ENCODE measurements around the gene ING5.

ING5 gene

GRCh38 chr2:241702155-241703031 lies 554 bp downstream of the ING5 start:
- TF ChIP-seq POLR2AphosphoS5 (IDR thresholded peaks at IDR 0.05; ENCODE audit: low read depth, low read length) (no peak), FOXP2 (optimal IDR thresholded peaks at IDR 0.05; ENCODE audit: borderline replicate concordance, extremely low read depth, extremely low read length, insufficient read depth) (peak; percentile 32), REST (IDR thresholded peaks at IDR 0.05; ENCODE audit: insufficient read depth in 1 of 2, low read depth in 2 of 2, low read length in 2 of 2) (no peak), TAF1 (IDR thresholded peaks at IDR 0.05; ENCODE audit: borderline replicate concordance, insufficient read depth, low read length) (no peak; the same call in 1 of the 2 replicates), SIN3A (IDR thresholded peaks at IDR 0.05; ENCODE audit: borderline replicate concordance, insufficient read depth, low read length) (peak; percentile 17; the same call in 1 of the 2 replicates)

GRCh38 chr2:241703032-241703604 lies 1.3 kb downstream of the ING5 start:
- TF ChIP-seq REST (IDR thresholded peaks at IDR 0.05; ENCODE audit: insufficient read depth in 1 of 2, low read depth in 2 of 2, low read length in 2 of 2) (no peak), TAF1 (IDR thresholded peaks at IDR 0.05; ENCODE audit: borderline replicate concordance, insufficient read depth, low read length) (no peak), POLR2AphosphoS5 (IDR thresholded peaks at IDR 0.05; ENCODE audit: low read depth, low read length) (no peak), FOXP2 (optimal IDR thresholded peaks at IDR 0.05; ENCODE audit: borderline replicate concordance, extremely low read depth, extremely low read length, insufficient read depth) (no peak), SIN3A (IDR thresholded peaks at IDR 0.05; ENCODE audit: borderline replicate concordance, insufficient read depth, low read length) (no peak)

GRCh38 chr2:241706537-241706936 lies 4.7 kb downstream of the ING5 start:
- TF ChIP-seq POLR2AphosphoS5 (IDR thresholded peaks at IDR 0.05; ENCODE audit: low read depth, low read length) (no peak), TAF1 (IDR thresholded peaks at IDR 0.05; ENCODE audit: borderline replicate concordance, insufficient read depth, low read length) (no peak), SIN3A (IDR thresholded peaks at IDR 0.05; ENCODE audit: borderline replicate concordance, insufficient read depth, low read length) (no peak), REST (IDR thresholded peaks at IDR 0.05; ENCODE audit: insufficient read depth in 1 of 2, low read depth in 2 of 2, low read length in 2 of 2) (no peak), FOXP2 (optimal IDR thresholded peaks at IDR 0.05; ENCODE audit: borderline replicate concordance, extremely low read depth, extremely low read length, insufficient read depth) (no peak)

GRCh38 chr2:241708879-241709278 lies 7.0 kb downstream of the ING5 start:
- TF ChIP-seq TAF1 (IDR thresholded peaks at IDR 0.05; ENCODE audit: borderline replicate concordance, insufficient read depth, low read length) = no peak

GRCh38 chr2:241719093-241719492 lies 17.3 kb downstream of the ING5 start:
- no peak for TF ChIP-seq TAF1 (IDR thresholded peaks at IDR 0.05; ENCODE audit: borderline replicate concordance, insufficient read depth, low read length)
- no peak for TF ChIP-seq SIN3A (IDR thresholded peaks at IDR 0.05; ENCODE audit: borderline replicate concordance, insufficient read depth, low read length)
- TF ChIP-seq REST (IDR thresholded peaks at IDR 0.05; ENCODE audit: insufficient read depth in 1 of 2, low read depth in 2 of 2, low read length in 2 of 2) = no peak
- TF ChIP-seq FOXP2 (optimal IDR thresholded peaks at IDR 0.05; ENCODE audit: borderline replicate concordance, extremely low read depth, extremely low read length, insufficient read depth) = no peak
- no peak for TF ChIP-seq POLR2AphosphoS5 (IDR thresholded peaks at IDR 0.05; ENCODE audit: low read depth, low read length)
